Left kidney (tissue), 2 donors: ENCODE data around the gene SHF. TPM values are rescaled to one million over a fixed set of nuclear protein-coding genes. Genes with fewer than 3 reads are reported as not detected.
"Not testable (repeated sequence)": the region's sequence is repeated elsewhere in the genome, so short reads cannot be mapped to it uniquely, and the experiment has no call there.

ENCODE experiments used
- DNase-seq: peaks from one replicate; pipeline ENCODE4 v3.0.0-alpha.2; 2013
- polyA plus RNA-seq: library from polyadenylated mRNA; unstranded; fragments of 120-200 nt; gene quantifications from one replicate; pipeline ENCODE4 v1.2.1, GENCODE V29; 2013; ENCODE audit not compliant: insufficient read length

The SHF gene
- polyA plus RNA-seq, 1 donor = 15.6 TPM

DNA sequence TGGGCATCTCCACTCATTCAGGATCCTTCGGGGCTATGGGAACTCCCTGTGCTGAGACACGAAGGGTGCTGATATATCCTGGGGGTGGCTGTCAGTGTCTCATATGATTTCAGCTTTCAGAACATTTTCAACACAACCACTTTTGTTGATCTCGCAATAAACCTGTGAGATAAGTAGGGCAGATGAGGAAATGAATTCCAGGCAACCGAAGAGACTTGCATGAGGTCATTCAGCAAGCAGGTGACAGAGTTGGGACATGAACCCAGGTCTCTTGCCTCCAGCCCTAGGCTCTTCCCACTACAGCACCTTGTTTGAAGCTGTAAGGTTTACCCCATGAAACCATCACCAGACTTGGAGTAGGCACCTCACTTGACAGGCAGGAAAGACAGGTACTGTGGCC, 41.4 kb downstream of the SHF start:
- no peak for DNase-seq

DNA sequence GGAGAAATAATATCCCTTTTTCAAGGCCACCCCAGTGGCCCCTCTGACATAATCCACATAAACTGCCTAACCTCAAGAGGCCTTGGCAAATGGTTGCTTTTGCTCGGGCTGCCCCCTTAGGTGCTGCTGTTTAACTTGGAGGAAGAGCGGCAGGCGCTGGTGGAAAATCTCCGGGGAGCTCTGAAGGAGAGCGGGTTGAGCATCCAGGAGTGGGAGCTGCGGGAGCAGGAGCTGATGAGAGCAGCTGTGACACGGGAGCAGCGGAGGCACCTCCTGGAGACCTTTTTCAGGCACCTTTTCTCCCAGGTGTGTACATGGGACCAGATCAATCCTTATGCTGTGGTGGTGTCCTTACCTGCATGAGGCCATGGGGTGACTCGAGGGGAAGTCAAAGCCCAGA, 43.0 kb downstream of the SHF start:
- no peak for DNase-seq

DNA sequence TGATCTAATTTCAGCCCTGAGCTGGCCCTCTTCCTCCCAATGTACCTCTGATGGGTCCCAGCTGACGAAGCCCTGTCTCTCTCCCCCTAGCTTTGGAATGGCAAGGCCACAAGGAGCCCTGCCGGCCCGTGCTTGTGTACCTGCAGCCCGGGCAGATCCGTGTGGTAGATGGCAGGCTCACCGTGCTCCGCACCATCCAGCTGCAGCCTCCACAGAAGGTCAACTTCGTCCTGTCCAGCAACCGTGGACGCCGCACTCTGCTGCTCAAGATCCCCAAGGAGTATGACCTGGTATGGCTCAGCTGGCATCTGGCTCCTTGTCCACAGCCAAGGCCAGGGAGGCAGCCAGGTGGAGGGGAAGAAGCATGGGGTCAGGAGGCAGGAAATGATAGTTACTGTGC, 43.8 kb downstream of the SHF start:
- no peak for DNase-seq

DNA sequence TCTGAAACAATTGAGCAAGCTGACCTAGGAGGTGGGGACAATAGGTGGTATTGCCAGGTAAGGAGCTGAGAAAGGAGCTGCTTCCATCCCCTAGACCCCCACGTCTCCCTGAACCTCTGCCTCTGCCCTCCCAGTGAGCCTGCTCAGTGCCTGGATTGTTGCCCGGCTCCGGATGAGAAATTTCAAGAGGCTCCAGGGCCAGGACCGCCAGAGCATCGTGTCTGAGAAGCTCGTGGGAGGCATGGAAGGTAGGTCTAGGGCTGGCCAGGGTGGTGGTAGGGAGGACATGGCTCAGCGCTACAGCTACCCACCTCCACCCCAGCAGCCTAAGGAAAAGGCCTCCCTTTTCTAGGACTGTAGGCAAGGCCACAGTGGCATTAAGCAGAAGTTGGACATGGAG, 44.7 kb downstream of the SHF start:
- no peak for DNase-seq

DNA sequence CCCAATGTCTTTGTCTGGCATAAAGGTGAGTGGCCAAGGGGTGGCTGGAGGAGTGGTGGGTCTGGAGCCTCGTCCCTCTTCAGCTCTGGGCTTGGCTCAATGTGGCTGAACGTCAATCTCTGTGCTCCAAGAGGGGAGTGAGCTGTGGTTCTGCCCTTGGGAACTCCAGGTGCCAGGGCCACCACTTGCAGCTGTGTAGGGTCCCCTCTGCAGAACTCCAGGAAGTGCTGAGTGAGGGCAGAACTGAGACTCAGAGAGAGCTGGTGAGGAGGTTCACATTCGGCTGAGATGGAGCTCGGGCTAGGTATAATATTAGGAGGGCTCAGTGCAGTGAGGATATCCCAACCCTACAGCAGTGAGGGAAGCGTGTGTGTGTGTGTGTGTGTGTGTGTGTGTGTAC, 46.4 kb downstream of the SHF start:
- DNase-seq = no peak

DNA sequence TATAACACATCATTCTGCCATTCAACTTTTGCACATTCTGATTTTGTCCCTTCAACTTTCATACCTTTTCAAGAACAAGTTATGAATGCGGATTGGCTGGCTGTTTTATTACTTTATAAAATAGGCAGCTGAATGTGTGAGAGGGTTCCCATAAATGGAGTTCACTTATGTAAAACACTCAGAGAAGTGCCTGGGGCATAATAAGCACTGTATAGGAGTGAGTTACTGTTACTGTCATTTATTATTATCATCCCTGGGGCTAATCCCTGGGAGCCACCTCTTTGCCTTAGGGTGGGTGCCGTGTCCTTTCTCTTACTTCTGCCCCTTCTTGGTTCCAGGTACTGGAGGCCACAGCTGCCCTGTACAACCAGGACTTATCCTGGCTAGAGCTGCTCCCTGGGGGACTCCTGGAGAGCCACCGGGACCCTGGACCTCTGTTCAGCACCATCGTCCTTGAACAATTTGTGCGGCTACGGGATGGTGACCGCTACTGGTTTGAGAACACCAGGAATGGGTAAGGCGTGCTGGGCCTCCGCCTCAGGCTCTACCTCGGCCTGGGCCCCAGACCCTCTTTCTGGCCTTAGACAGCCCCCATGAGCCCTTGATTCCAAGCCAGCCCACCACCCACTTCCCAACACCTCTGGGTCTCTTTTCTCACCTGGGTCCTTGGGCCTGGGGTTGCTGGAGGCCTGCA, 47.1 kb downstream of the SHF start:
- no peak for DNase-seq

DNA sequence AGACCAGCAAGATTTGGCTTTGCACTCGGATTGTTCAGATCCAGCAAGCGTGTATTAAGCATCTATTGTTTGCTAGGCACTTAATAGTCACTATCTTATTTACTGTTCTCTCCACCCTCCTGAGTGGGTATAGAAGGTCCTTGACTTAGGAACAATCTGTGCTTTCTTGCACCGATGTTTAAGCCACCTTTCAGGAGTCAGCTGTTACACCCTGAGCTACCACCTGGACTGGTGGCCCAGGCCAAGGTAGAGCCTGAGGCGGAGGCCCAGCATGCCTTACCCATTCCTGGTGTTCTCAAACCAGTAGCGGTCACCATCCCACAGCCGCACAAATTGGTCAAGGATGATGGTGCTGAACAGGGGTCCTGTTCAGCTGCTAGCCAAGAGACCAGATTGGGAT, 48.0 kb downstream of the SHF start:
- no peak for DNase-seq

DNA sequence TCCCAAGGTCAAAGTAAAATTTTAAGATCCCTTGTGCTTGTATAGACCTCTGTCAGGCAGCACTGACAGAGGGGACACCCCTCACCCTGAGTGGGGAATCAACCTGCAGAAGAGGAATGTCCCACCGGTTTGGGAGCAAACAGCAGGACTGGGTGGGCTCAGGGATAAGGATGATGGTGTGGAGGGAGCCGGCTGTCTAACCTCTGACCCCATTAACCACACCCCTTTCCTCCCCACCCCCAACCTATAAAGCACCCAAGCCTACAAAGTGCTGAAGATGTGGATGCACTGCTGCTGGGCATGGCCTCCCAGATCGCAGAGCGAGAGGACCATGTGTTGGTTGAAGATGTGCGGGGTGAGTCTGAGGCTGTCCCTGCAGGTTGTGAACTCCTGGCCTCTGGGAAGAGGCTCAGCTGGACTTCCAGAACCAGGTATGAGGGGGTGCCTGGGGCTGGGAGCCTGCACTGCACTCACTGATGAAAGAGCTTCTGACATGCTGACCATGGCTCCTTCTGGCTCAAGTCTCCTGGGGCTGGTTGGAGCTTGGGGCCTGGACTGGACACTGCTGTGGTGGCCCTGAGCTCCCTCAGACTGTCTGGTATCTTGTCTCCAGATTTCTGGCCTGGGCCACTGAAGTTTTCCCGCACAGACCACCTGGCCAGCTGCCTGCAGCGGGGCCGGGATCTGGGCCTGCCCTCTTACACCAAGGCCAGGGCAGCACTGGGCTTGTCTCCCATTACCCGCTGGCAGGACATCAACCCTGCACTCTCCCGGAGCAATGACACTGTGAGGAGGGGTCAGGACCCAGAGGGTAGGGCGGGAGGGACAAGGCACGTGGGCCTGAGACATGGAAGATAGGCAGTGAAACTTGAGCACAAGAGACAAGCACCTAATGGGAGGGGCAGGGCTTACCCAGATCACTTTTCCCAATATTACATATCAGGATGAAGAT, 48.7 kb downstream of the SHF start:
- no peak for DNase-seq

DNA sequence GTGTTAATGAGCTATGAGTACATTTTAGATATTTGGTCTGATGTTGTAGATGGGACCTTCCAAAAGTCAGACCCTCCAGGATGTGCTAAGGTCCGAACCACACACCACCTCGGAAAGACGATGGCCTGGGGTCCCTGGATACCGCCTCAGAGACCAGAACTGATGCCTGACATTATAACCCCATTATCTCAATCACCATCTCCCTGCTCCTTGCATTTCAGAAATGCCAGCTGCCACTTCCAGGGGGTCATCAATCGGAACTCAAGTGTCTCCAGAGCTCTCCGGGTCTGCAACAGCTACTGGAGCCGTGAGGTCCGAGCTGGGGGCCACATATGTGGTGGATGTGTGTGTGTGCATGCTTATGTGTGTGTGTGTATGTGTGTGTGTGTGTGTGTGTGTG, 50.1 kb downstream of the SHF start:
- DNase-seq = no peak

DNA sequence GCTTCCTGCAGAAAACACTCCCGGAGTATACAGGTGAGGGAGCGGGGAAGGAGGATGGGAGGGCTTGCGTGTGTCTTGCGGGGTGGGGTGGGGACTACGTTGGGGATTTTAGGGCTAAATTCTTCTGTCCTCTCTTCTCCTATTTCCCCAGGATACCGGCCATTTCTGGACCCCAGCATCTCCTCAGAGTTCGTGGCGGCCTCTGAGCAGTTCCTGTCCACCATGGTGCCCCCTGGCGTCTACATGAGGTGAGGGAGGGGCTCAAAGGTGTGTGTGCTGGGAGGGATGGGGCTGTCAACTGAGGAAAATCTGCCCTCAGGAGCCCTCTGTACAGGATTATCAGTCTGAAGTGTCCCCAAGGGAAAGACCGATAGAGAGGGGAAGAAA, 51.4 kb downstream of the SHF start:
- DNase-seq = no peak

DNA sequence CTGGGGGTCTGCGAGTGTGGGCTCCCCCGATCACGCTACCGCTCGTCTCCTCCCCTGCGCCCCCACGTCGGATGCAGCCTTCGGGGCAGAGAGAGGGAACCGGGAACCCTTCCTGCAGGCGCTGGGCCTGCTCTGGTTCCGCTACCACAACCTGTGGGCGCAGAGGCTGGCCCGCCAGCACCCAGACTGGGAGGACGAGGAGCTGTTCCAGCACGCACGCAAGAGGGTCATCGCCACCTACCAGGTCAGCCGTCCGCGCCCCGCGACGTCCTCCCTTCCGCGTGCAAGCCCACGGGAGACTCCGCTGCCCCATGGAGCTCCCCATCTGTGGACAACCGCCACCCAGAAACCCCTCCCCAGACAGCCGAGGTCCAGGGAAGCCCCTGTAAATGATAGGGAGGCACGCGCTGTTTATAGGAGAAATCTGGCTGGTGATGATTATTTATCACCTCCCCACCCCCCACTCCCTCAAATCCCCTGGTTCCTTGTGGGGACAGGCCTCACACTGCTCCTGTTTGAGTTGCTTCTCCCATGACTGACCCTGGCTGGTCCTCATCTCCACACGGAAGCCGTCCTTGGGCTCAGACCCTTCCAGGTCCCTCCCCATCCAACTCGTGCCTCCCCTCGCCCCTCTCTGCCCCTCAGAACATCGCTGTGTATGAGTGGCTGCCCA, 51.9 kb downstream of the SHF start:
- not testable (repeated sequence) for DNase-seq

DNA sequence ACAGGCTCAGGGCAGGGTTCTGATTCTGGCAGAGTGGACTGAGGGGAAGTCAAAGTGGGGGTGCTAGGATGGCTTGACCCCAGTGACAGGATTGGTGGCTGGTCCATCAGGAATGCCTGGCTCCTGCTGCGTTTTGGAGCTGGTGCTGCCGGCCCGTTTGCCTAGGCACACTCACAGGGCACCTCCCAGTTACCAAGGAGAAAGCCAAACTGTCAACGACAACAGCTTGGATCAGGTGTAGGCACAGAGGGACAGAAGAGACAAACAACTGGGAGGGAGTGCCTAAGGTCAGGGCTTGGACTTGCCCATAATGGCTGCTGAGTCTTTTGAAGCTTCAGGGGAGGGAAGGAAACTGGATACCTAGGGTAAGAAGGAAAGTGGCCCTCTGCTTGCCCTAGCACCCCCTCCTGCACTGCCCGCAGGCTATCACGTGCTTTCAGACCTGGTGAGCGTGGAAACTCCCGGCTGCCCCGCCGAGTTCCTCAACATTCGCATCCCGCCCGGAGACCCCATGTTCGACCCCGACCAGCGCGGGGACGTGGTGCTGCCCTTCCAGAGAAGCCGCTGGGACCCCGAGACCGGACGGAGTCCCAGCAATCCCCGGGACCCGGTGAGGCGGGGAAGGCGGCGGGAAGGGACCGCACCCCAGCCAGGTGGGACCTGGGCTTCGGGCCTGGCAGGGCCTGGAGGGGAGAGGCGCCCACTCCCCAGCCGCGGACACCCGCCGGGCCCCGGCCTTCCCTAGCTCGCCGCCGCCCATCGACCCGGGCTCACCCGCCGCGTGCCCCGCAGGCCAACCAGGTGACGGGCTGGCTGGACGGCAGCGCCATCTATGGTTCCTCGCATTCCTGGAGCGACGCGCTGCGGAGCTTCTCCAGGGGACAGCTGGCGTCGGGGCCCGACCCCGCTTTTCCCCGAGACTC, 52.8 kb downstream of the SHF start:
- DNase-seq = peak; percentile 44

DNA sequence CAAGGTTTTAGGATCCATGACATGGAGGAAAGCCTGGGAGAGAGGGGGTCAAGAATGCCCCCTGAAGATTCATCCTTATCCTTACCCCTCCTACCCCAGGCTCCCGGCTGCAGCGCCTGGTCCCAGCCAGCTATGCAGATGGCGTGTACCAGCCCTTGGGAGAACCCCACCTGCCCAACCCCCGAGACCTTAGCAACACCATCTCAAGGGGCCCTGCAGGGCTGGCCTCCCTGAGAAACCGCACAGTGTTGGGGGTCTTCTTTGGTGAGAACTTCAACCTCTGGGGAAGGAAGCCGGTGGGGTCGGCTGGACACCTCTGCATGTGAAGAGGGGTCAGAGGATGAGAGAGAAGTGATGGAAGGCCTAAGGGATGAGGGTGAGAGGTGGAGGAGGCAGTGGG, 53.7 kb downstream of the SHF start:
- DNase-seq = no peak

DNA sequence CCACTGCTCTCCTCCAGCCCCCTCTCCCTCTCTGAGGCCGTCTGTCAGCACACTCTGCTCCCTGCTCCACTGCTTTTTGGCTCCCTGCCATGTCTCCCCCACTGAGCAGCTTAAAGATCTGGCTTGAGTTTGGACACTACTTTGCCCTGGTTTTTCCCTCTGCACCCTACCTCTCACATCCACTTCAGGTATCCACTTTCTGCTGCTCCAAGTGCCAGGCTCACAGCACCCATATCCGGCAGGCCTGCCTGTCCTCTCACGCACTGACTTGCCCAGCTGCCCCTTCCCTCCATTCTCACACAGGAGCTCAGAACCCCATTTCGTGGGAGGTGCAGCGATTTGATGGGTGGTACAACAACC, 54.2 kb downstream of the SHF start:
- no peak for DNase-seq

DNA sequence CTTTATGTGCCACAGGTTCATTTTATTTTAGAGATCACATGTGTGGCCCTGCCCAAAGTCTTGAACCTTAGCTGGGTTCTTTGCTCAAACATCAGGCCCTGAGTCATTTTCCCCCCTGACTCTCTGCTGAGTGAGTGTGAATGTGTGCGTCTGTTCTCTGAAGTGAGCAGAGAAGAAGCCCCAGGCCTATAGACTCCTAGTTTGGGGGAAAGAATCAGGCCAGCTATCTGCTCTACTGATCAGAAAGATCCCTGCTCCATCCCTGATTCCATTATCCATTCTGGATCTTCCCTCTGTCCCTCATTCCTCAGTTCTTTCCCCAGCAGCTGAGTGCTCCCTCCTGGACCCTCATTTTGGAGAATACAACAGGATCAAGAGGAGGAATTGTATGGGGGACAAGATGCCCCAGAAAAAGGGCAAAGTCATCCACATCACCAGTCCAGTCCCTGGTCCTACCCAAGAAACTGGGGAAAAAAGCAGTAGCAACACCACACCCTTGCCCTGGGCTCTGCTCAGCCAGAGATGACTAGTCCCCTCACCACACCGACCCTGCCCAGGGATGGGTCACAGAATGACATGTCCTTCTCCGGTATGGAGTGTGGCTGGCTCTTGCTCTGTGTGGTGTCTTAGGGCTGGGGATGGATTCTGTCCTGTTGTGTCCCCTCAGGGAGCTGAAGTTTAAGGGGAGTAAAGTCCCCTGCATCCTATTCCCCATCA, 54.8 kb downstream of the SHF start:
- no peak for DNase-seq

DNA sequence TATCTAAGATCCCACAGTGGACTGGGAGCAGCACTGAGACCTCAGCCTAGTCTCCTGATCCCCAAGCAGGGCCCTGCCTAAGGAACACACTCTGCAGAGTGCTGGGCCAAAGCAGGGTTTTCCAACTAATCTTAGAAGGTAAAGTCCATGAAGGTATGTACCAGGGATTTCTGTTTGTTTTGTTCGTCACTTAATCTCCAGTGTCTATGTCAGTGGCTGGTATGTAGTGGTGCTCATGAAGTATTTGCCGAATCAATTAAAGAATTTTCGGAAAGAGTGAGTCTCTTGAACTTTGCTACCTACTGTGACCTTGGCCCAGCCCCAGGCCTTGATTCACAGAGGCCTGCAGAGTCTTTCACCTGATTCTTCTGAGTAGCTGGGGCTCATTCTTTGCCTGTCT, 56.3 kb downstream of the SHF start:
- no peak for DNase-seq

DNA sequence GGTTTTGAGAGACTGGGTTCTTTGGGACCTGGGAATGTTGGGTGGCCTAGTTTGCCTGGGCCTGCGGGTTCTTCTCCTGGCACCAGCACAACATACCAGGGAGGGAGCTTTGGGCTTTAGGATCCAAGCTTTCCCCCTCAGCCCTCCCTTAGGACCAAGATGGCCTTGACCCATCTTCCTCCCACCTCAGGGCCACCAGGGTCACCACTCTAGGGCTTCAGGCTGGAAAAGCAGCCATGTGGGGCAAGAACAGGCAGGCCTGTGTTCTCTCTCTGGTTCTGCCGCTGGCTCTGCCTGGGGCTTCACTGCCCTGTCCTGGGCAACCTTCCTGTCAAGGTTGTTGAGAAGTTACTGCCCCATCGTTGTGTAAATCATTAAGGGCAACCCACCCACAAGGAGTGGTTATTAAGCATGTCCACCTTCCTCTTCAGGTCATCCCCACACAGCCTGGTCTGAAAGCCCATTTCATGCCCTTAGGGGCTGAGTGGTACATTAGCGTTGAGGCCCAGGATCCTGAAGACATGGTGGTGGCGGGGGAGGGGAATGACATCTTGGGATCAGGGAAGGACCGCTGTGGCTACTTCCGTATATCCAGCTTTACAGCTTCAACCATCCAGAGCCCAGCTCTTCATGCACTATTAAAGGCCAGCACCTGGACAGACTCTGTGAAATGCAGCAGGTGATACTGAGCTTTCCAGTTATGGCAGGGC, 57.3 kb downstream of the SHF start:
- DNase-seq = no peak

DNA sequence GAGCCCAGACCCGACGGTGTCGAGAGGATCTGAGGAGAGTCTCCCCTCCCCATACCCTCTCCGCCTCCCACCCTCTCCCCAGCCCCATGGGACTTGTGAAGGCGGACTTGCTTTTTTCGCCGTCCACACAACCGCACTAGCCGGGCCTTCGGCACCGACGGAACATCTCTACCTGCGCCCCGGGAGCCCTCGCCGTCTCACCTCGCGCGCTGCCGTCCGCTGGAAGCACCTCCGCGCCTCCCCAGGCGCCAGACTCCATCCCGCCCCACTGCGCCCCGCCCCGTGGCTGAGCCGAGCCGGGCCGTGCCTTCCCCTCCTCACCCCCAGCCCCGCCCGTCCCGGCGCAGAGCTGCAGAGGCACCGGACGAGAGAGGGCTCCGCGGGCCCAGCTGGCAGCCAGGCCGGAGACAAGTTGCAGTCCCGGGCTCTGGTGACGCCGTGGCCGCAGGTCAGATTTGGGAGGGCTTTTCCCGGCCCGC, 58.1 kb downstream of the SHF start, which contains the start of the genes DUOX1 and DUOXA1:
DUOX1 (plus strand) TSS at position 344 of the 479 bp plus-strand sequence. CDS start 1,973 bp downstream, outside the sequence.
DUOXA1 (minus strand) TSS at position 229 of the 479 bp plus-strand sequence. CDS start 6,865 bp downstream, outside the sequence.
- no peak for DNase-seq

DNA sequence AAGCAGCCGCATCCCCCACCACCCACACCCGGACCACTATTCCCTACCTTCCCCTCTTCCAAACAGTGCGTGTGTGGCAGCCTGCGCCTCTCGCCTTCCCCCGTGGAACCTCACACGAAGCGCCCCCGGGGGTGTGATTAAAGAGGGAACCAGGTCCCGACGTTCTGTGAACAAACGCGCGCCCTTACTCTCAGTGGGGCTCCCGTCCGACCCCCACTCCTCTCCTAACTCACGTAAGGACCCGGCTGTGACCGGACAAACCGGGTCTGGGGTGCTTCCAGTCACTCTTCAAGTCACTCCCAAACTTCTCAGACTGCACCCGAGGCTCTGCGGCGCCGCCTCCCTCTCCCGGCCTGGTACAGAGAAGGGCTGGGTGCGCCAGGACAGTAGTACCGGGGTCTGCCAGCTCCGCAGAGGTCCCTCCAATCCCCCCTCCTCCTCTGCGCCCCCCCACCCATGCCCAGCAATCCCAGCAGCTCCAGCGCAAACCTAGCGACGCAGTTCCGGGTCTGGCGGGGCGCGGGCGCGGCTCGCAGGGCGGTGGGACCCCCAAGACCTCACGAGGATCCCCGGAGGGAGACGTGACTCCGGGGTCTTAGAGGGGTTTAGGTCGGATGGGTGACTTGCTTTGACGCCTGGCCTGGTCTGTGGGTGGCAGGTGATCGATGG, 58.7 kb downstream of the SHF start:
- no peak for DNase-seq
